HL-60 (cell line): Measurements from ENCODE around the gene KIF20B.

Source experiments
- DNase-seq, 2 experiments: peaks; one replicate each; pipeline ENCODE4 v3.0.0-alpha.2; 2010 to 2020; ENCODE audit warnings: low read depth in 1 of 2, low spot score in 1 of 2
- H3K27ac ChIP-seq: fragments of 250-450 bp; sonication (Bioruptor Pico); replicated peaks from 2 replicates; pipeline ENCODE4 v1.5.1; 2020; ENCODE audit warnings: mild to moderate bottlenecking, moderate library complexity
- H3K27me3 ChIP-seq: fragments of 250-450 bp; sonication (Bioruptor Pico); 2 replicates; pipeline ENCODE4 v1.5.1; 2021; ENCODE audit warnings: mild to moderate bottlenecking, moderate library complexity; ENCODE audit not compliant: insufficient read depth, poor library complexity, severe bottlenecking
- H3K4me3 ChIP-seq: replicated peaks from 2 replicates; pipeline ENCODE4 v1.5.1; 2011; ENCODE audit warnings: mild to moderate bottlenecking, control low read depth, low read length; ENCODE audit not compliant: insufficient read depth
- GABPA ChIP-seq: IDR thresholded peaks from 2 replicates; pipeline ENCODE4 v1.6.1; 2012; ENCODE audit warnings: low read depth
- POLR2AphosphoS5 ChIP-seq: IDR thresholded peaks from 2 replicates; pipeline ENCODE4 v1.6.1; 2012; ENCODE audit warnings: low read depth
- SPI1 ChIP-seq: IDR thresholded peaks from 2 replicates; pipeline ENCODE4 v1.6.1; 2012; ENCODE audit warnings: low read depth, mild to moderate bottlenecking, borderline replicate concordance
- TF ChIP-seq, protein P1 (sequence below): IDR thresholded peaks from one replicate; pipeline ENCODE4 v1.5.1; 2011; ENCODE audit warnings: low read length, control low read depth, inconsistent platforms; ENCODE audit not compliant: insufficient read depth
- TF ChIP-seq, protein P2 (sequence below): IDR thresholded peaks from 2 replicates; pipeline ENCODE4 v1.6.1; 2012; ENCODE audit warnings: low read depth; ENCODE audit not compliant: insufficient replicate concordance

KIF20B gene

DNA sequence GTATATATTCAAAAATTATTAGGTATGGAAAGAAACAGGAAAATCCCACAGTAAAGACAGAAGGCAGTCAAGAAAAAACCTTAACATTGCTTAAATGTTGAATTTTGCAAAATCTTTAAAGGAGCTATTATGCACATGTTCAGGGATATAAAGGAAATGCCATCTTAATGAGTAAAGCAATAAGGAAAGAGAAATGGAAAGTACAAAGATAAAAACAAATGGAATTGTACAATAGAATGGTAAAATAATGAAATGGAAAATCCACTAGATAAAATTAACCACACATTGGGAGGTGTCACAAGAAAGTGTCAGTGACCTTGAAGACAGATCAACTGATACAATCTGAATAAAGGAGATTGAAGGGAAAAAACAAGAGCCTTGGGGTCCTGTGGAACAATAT is 82.0 kb downstream of the KIF20B start:
- Histone ChIP-seq H3K27ac (no peak overlapping the region), H3K4me3 (no peak overlapping the region), H3K27me3 (no peaks in the 10 kb centered on the region)
- DNase-seq: no peak
- TF ChIP-seq, protein P1, sequence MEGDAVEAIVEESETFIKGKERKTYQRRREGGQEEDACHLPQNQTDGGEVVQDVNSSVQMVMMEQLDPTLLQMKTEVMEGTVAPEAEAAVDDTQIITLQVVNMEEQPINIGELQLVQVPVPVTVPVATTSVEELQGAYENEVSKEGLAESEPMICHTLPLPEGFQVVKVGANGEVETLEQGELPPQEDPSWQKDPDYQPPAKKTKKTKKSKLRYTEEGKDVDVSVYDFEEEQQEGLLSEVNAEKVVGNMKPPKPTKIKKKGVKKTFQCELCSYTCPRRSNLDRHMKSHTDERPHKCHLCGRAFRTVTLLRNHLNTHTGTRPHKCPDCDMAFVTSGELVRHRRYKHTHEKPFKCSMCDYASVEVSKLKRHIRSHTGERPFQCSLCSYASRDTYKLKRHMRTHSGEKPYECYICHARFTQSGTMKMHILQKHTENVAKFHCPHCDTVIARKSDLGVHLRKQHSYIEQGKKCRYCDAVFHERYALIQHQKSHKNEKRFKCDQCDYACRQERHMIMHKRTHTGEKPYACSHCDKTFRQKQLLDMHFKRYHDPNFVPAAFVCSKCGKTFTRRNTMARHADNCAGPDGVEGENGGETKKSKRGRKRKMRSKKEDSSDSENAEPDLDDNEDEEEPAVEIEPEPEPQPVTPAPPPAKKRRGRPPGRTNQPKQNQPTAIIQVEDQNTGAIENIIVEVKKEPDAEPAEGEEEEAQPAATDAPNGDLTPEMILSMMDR: no peak
- TF ChIP-seq SPI1 (no peak), GABPA (no peak), POLR2AphosphoS5 (no peak)
- TF ChIP-seq, protein P2, sequence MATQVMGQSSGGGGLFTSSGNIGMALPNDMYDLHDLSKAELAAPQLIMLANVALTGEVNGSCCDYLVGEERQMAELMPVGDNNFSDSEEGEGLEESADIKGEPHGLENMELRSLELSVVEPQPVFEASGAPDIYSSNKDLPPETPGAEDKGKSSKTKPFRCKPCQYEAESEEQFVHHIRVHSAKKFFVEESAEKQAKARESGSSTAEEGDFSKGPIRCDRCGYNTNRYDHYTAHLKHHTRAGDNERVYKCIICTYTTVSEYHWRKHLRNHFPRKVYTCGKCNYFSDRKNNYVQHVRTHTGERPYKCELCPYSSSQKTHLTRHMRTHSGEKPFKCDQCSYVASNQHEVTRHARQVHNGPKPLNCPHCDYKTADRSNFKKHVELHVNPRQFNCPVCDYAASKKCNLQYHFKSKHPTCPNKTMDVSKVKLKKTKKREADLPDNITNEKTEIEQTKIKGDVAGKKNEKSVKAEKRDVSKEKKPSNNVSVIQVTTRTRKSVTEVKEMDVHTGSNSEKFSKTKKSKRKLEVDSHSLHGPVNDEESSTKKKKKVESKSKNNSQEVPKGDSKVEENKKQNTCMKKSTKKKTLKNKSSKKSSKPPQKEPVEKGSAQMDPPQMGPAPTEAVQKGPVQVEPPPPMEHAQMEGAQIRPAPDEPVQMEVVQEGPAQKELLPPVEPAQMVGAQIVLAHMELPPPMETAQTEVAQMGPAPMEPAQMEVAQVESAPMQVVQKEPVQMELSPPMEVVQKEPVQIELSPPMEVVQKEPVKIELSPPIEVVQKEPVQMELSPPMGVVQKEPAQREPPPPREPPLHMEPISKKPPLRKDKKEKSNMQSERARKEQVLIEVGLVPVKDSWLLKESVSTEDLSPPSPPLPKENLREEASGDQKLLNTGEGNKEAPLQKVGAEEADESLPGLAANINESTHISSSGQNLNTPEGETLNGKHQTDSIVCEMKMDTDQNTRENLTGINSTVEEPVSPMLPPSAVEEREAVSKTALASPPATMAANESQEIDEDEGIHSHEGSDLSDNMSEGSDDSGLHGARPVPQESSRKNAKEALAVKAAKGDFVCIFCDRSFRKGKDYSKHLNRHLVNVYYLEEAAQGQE: no peak

DNA sequence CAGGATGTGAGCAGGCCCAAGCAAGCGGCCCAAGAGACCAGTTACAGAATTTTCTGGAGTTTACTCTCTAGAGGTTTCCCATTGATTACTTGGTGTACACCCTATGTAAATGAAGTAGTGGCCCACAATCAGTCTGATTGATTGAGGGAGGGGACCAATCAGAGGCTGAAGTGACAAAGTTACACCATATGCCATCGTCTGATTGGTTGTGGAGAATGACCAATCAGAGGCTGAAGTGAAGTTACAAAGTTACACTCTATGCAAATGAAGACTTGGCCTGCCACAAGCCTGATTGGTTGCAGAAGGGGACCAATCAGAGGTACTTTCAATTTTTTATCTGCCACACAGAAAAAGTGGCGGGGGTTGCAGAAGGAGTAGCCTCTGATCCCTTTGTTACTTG is 83.7 kb downstream of the KIF20B start:
- no peaks in the 10 kb centered on the region for H3K27me3 ChIP-seq
- no peak overlapping the region for H3K27ac ChIP-seq
- DNase-seq: no peak
- TF ChIP-seq GABPA (no peak), POLR2AphosphoS5 (no peak), SPI1 (no peak)
- TF ChIP-seq, protein P1: no peak
- TF ChIP-seq, protein P2: no peak
- H3K4me3 ChIP-seq: no peak overlapping the region

DNA sequence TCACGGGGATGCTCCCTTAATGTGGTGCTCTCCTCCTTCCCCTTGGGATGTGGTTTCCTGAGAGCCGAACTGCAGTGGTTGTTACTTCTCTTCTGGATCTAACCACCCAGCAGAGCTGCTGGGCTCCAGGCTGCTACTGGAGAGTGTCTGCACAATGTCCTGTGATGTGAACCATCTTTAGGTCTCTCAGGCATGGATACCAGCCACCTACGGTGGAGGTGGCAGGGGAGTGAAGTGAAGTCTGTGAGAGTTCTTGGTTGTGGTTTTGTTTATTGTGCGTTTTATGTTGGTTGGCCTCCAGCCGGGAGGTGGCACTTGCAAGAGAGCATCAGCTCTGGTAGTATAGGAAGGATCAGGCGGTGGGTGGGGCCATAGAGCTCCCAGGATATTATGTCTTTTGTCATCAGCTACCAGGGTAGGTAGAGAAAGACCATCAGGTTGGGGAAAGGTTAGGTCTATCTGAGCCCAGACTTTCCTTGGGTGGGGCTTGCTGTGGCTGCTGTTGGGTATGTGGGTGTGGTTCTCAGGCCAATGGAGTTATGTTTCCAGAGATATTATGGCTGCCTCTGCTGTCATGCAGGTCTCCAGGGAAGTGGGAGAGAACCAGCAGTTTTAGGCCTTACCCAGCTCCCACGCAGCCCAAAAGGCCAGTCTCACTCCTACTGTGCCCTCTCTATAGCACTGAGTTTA is 87.9 kb downstream of the KIF20B start:
- H3K4me3 ChIP-seq: no peak overlapping the region
- H3K27me3 ChIP-seq: no peaks in the 10 kb centered on the region
- DNase-seq: no peak

More for the DNA sequence above, 87.9 kb downstream of the KIF20B start:
- H3K27ac ChIP-seq: no peak overlapping the region
- TF ChIP-seq SPI1 (no peak), POLR2AphosphoS5 (no peak), GABPA (no peak)
- TF ChIP-seq, protein P2: no peak
- TF ChIP-seq, protein P1: no peak
